Activated CD4-positive, alpha-beta memory T cell treated with anti-CD3 and anti-CD28 coated beads, Interleukin-2, amount 10 ng/mL, durations not matched to agents 7 days and 5 days (primary cell): ENCODE results near the gene UBAP2L. TPM values are rescaled to one million over a fixed set of nuclear protein-coding genes. Genes with fewer than 3 reads are reported as not detected.
A peak's percentile ranks its signal among the peaks of the same experiment; 100 is the strongest.
"Not testable (repeated sequence)": the region's sequence is repeated elsewhere in the genome, so short reads cannot be mapped to it uniquely, and the experiment has no call there.

Experiments
- CTCF ChIA-PET: fragments of 350-600 bp; sonication (Branson Sonifier 250); formaldehyde crosslinking; loops from one replicate; lab custom pipeline; 2021; ENCODE audit warnings: antibody characterized with exemption, inconsistent platforms; lab: Charles Lee
- POLR2A ChIA-PET: fragments of 350-600 bp; sonication (Branson Sonifier 250); formaldehyde crosslinking; loops from one replicate; lab custom pipeline; 2021; ENCODE audit warnings: antibody characterized with exemption; lab: Charles Lee
- DNase-seq: peaks from one replicate; pipeline ENCODE4 v3.0.0-alpha.2; 2020
- H3K27ac Mint-ChIP-seq: one replicate; pipeline ENCODE4 v1.8.0; 2021; ENCODE audit warnings: mild to moderate bottlenecking, mixed read lengths
- H3K27me3 Mint-ChIP-seq: one replicate; pipeline ENCODE4 v1.8.0; 2021; ENCODE audit warnings: mixed read lengths
- H3K36me3 Mint-ChIP-seq: one replicate; pipeline ENCODE4 v1.8.0; 2021; ENCODE audit warnings: low read depth, mixed read lengths
- H3K4me1 Mint-ChIP-seq: one replicate; pipeline ENCODE4 v1.8.0; 2021; ENCODE audit warnings: mixed read lengths
- H3K4me3 Mint-ChIP-seq: one replicate; pipeline ENCODE4 v1.8.0; 2021; ENCODE audit warnings: mild to moderate bottlenecking, mixed read lengths
- H3K9me3 Mint-ChIP-seq: one replicate; pipeline ENCODE4 v1.8.0; 2021; ENCODE audit warnings: mixed read lengths
- total RNA-seq, 2 experiments: library from RNA; stranded (reverse); gene quantifications; one replicate each; pipeline ENCODE4 v1.2.3, GENCODE V29; 2021

The UBAP2L gene
- total RNA-seq, 2 experiments from 2014 or later: 155 to 157 TPM

- Mint-ChIP-seq H3K4me3 (peak overlapping the region; percentile 99), H3K27ac (peak overlapping the region; percentile 99), H3K36me3 (peaks cover 53% of the 10 kb centered on the region), H3K9me3 (no peaks in the 10 kb centered on the region), H3K27me3 (no peaks in the 10 kb centered on the region), H3K4me1 (peaks cover 53% of the 10 kb centered on the region)
- ChIA-PET POLR2A (interaction anchor here (0.5 to 18.8 kb wide), 27 partner anchors 11 to 758 kb away, joined by 3 to 214 read pairs (median 4); partner anchors contain the start of genes HAX1, INTS3, JTB and NUP210L), CTCF (interaction anchor here (0.6 to 3.8 kb wide), 8 partner anchors 8 to 401 kb away, joined by 3 to 19 read pairs (median 3); partner anchors contain the start of gene CREB3L4)
- peak; percentile 87 for DNase-seq
These were observed 38.3 kb upstream of the UBAP2L start for GRCh38 chr1:154182344-154183045.

- H3K36me3 Mint-ChIP-seq: peaks cover 46% of the 10 kb centered on the region
- DNase-seq: peak; percentile 96
- POLR2A ChIA-PET: interaction anchor here (0.7 to 18.8 kb wide), 18 partner anchors 11 to 549 kb away, joined by 3 to 214 read pairs (median 6); partner anchors contain the start of genes HAX1, NUP210L, RPS27 and UBAP2L
- peak overlapping the region; percentile 99 for H3K4me3 Mint-ChIP-seq
- peaks cover 45% of the 10 kb centered on the region for H3K4me1 Mint-ChIP-seq
- no peaks in the 10 kb centered on the region for H3K9me3 Mint-ChIP-seq
- no peaks in the 10 kb centered on the region for H3K27me3 Mint-ChIP-seq
- H3K27ac Mint-ChIP-seq: peak overlapping the region; percentile 99
- CTCF ChIA-PET: interaction anchor here (0.6 to 3.8 kb wide), 7 partner anchors 8 to 296 kb away, joined by 3 to 19 read pairs (median 3); no protein-coding TSS in a partner anchor
These were observed 37.5 kb upstream of the UBAP2L start for GRCh38 chr1:154183046-154183915.

GRCh38 chr1:154186177-154186576 lies 34.6 kb upstream of the UBAP2L start:
- DNase-seq: peak; percentile 81
- Mint-ChIP-seq H3K9me3 (no peaks in the 10 kb centered on the region), H3K4me3 (no peak overlapping the region), H3K27me3 (peaks cover 6% of the 10 kb centered on the region), H3K27ac (no peak overlapping the region), H3K36me3 (peaks cover 19% of the 10 kb centered on the region), H3K4me1 (peaks cover 17% of the 10 kb centered on the region)
- POLR2A ChIA-PET: no interaction called here
- CTCF ChIA-PET: interaction anchor here (1.3 kb wide), 1 partner anchor 9 kb away, joined by 4 read pairs; no protein-coding TSS in a partner anchor

- Mint-ChIP-seq H3K27ac (no peak overlapping the region), H3K9me3 (no peaks in the 10 kb centered on the region), H3K27me3 (peaks cover 14% of the 10 kb centered on the region), H3K4me1 (peaks cover 11% of the 10 kb centered on the region), H3K4me3 (no peak overlapping the region), H3K36me3 (peaks cover 11% of the 10 kb centered on the region)
- ChIA-PET CTCF (interaction anchor here (1.3 kb wide), 1 partner anchor 8 kb away, joined by 4 read pairs; no protein-coding TSS in a partner anchor), POLR2A (no interaction called here)
- no peak for DNase-seq
These were observed 33.8 kb upstream of the UBAP2L start for GRCh38 chr1:154186852-154187501.

DNA sequence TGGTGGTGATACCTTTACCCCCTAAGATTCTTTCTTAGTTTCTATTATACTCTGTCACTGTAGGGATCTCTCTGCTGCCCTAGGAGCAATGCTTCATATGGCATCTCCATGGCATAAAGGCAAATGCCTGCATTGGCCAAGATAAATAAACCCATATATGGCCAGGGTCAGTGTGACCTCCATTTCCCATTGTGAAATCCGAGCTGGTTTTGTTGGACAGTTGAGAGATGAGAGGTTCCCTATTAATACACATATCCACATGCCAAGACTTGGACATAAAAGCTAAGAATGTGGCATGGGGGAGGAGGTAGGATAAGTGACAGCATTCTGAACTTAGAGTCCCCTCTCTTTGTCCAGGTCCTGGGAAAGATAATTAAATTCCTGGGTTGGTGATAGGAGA lies 30.2 kb upstream of the UBAP2L start:
- H3K36me3 Mint-ChIP-seq: no peaks in the 10 kb centered on the region
- no peak for DNase-seq
- ChIA-PET CTCF (interaction anchor here (0.9 to 1.7 kb wide), 2 partner anchors 8 to 9 kb away, joined by 3 to 5 read pairs; no protein-coding TSS in a partner anchor), POLR2A (interaction anchor here (0.6 kb wide), 2 partner anchors 11 to 31 kb away, joined by 3 read pairs; no protein-coding TSS in a partner anchor)
- no peaks in the 10 kb centered on the region for H3K9me3 Mint-ChIP-seq
- H3K27ac Mint-ChIP-seq: no peak overlapping the region
- H3K27me3 Mint-ChIP-seq: peaks cover 48% of the 10 kb centered on the region
- H3K4me3 Mint-ChIP-seq: no peak overlapping the region
- peaks cover 6% of the 10 kb centered on the region for H3K4me1 Mint-ChIP-seq

DNA sequence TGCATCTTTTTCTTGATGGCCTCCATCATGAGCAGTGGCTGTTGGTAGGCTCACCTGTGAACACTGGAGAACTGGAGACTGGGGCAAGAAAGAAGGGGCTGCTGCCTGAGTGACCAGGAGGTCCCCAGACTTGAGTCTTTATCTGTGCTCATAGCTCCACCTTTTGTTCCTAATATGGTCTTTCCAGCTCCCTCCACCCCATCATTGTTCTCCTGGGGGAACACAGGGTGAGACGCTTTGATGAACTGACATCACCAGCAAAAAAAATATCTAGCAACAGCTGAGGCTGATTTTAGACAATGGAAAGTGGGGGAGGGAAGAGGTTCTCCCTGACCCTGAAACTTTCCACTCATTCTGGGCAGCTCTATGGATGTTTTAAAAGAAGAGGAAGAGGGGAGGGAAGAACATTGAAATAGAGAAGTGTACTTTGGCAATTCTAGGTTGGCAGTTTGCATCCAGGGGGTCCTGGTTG lies 28.7 kb upstream of the UBAP2L start, which contains the start of gene TPM3:
TSS of gene TPM3 (minus strand) at position 111 of the 472 bp plus-strand sequence. CDS start at position 29, 82 bp downstream.
- ChIA-PET CTCF (no interaction called here), POLR2A (no interaction called here)
- Mint-ChIP-seq H3K27ac (no peak within 1 kb of the TSS), H3K4me1 (no peaks in the 10 kb centered on the region), H3K36me3 (no peaks in the 10 kb centered on the region), H3K4me3 (no peak within 1 kb of the TSS), H3K27me3 (peaks cover 48% of the 10 kb centered on the region), H3K9me3 (no peaks in the 10 kb centered on the region)
- DNase-seq: no peak

DNA sequence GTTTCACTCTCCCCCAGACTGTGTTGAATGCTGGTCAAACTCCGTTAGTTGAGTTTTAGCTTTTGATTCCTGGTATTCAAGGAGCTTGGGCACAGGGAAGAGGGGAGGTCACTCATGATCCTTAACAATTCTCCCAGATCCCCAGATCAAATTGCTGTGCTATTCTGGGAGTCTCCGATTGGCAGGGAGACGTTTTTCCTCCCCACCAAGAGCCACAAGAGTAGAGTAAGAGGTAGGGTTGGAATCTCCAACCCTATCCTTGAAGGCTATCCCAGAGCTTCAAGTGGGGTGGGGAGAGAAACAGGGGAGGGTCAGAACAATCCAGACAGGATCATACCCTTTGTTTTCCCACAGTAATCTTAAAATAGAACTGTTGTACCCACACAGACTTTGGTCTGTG lies 28.3 kb upstream of the UBAP2L start:
- H3K4me1 Mint-ChIP-seq: no peaks in the 10 kb centered on the region
- H3K9me3 Mint-ChIP-seq: no peaks in the 10 kb centered on the region
- DNase-seq: no peak
- no peak overlapping the region for H3K4me3 Mint-ChIP-seq
- peaks cover 48% of the 10 kb centered on the region for H3K27me3 Mint-ChIP-seq
- POLR2A ChIA-PET: no interaction called here
- H3K27ac Mint-ChIP-seq: no peak overlapping the region
- CTCF ChIA-PET: no interaction called here
- H3K36me3 Mint-ChIP-seq: no peaks in the 10 kb centered on the region

- ChIA-PET POLR2A (interaction anchor here (0.7 kb wide), 1 partner anchor 11 kb away, joined by 3 read pairs; no protein-coding TSS in a partner anchor), CTCF (interaction anchor here (0.6 to 1.3 kb wide), 2 partner anchors 142 to 353 kb away, joined by 3 read pairs; no protein-coding TSS in a partner anchor)
- Mint-ChIP-seq H3K27ac (no peak overlapping the region), H3K27me3 (peaks cover 48% of the 10 kb centered on the region), H3K9me3 (no peaks in the 10 kb centered on the region), H3K36me3 (no peaks in the 10 kb centered on the region), H3K4me3 (no peak overlapping the region), H3K4me1 (no peaks in the 10 kb centered on the region)
- DNase-seq: no peak
These were observed 26.9 kb upstream of the UBAP2L start for GRCh38 chr1:154193821-154194220.

DNA sequence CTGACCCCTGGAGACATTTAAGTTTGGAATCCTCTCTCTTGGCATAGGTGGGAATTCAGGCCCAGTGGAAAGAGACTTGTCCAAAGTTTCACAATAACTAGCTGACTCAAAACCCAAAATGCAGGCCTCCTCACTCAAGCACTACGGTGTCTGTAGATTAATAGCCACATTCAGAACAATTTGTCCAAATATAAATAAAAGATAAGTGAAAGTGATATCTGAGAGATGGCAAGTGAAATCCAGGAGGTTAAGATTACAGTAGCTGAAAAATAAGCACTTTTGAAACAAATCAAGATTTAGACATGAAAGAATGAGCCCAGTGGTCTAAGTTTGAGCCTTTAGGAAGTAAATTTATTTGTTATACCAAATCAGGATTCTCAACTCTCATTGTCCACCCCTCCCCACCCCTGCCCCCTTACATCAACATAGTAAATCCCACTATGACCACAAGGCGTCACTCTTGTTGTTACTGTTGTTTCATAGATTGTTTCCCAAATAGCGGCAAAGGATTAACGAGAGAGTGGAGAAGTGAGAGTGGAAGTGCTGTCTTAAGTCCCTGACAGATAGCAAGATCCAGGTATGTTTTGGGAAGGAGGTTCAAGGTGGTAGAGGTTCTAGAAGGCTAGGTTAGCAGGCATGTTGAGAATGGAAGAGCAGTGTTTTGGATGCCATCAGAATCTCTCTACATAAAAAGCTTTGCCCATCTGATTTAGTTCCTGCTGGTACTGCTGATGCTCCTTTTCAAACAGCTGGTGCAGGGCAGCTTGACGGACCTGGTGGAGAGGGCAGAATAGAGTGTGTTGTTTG lies 21.8 kb upstream of the UBAP2L start:
- H3K27me3 Mint-ChIP-seq: peaks cover 14% of the 10 kb centered on the region
- no peaks in the 10 kb centered on the region for H3K4me1 Mint-ChIP-seq
- H3K4me3 Mint-ChIP-seq: no peak overlapping the region
- POLR2A ChIA-PET: interaction anchor here (0.6 to 2.1 kb wide), 10 partner anchors 15 to 576 kb away, joined by 3 to 11 read pairs (median 4); partner anchors contain the start of gene HAX1
- peak; percentile 36 for DNase-seq
- H3K36me3 Mint-ChIP-seq: no peaks in the 10 kb centered on the region
- CTCF ChIA-PET: interaction anchor here (0.6 to 2.9 kb wide), 20 partner anchors 8 to 634 kb away, joined by 3 to 19 read pairs (median 4); partner anchors contain the start of genes HAX1, S100A2 and UBAP2L
- H3K9me3 Mint-ChIP-seq: no peaks in the 10 kb centered on the region
- no peak overlapping the region for H3K27ac Mint-ChIP-seq

GRCh38 chr1:154199563-154199879 lies 21.2 kb upstream of the UBAP2L start:
- no peaks in the 10 kb centered on the region for H3K36me3 Mint-ChIP-seq
- H3K9me3 Mint-ChIP-seq: no peaks in the 10 kb centered on the region
- CTCF ChIA-PET: interaction anchor here (0.8 to 2.9 kb wide), 19 partner anchors 9 to 145 kb away, joined by 3 to 19 read pairs (median 4); partner anchors contain the start of genes HAX1 and UBAP2L
- no peak overlapping the region for H3K4me3 Mint-ChIP-seq
- no peak overlapping the region for H3K27ac Mint-ChIP-seq
- DNase-seq: no peak
- H3K27me3 Mint-ChIP-seq: peaks cover 9% of the 10 kb centered on the region
- no peaks in the 10 kb centered on the region for H3K4me1 Mint-ChIP-seq
- POLR2A ChIA-PET: interaction anchor here (1.0 to 2.1 kb wide), 7 partner anchors 15 to 135 kb away, joined by 3 to 11 read pairs (median 4); a partner anchor contains a TSS

- POLR2A ChIA-PET, H3K27me3 Mint-ChIP-seq, CTCF ChIA-PET, DNase-seq, H3K27ac Mint-ChIP-seq, H3K4me3 Mint-ChIP-seq, H3K9me3 Mint-ChIP-seq: not testable (repeated sequence)
- peaks cover 37% of the 10 kb centered on the region for H3K36me3 Mint-ChIP-seq
- H3K4me1 Mint-ChIP-seq: peaks cover 17% of the 10 kb centered on the region
These were observed 15.0 kb upstream of the UBAP2L start for GRCh38 chr1:154205778-154206177.
